Liver (tissue), 3 donors: Measurements from ENCODE around the gene STAT1.

ENCODE experiments used
- JUND ChIP-seq, 2 donors: IDR thresholded peaks; 2 replicates each; pipeline ENCODE4 v1.6.1; 2016; ENCODE audit warnings: antibody characterized with exemption in 2 of 2
- MAX ChIP-seq: IDR thresholded peaks from 2 replicates; pipeline ENCODE4 v1.6.1; 2016; ENCODE audit warnings: antibody characterized with exemption
- NR2F2 ChIP-seq: IDR thresholded peaks from 2 replicates; pipeline ENCODE4 v1.6.1; 2016; ENCODE audit warnings: antibody characterized with exemption
- RAD21 ChIP-seq, 2 donors: IDR thresholded peaks; 2 replicates each; pipeline ENCODE4 v1.6.1; 2016; ENCODE audit warnings: antibody characterized with exemption in 2 of 2, mild to moderate bottlenecking in 2 of 2
- SP1 ChIP-seq: IDR thresholded peaks from 2 replicates; pipeline ENCODE4 v1.6.1; 2018; ENCODE audit warnings: antibody characterized with exemption, mild to moderate bottlenecking
- TAF1 ChIP-seq: conservative IDR thresholded peaks from 2 replicates; pipeline ENCODE4 v1.6.1; 2016; ENCODE audit warnings: antibody characterized with exemption, mild to moderate bottlenecking
- ZBTB33 ChIP-seq: IDR thresholded peaks from 2 replicates; pipeline ENCODE4 v1.6.1; 2016; ENCODE audit warnings: antibody characterized with exemption
- TF ChIP-seq, protein P1 (sequence below): fragments of 150-350 bp; IDR thresholded peaks from 2 replicates; pipeline ENCODE4 v1.5.1; 2017; ENCODE audit warnings: improper control_type of control experiment, low read depth, low read length; ENCODE audit not compliant: missing input control
- TF ChIP-seq, protein P2 (sequence below): IDR thresholded peaks from 2 replicates; pipeline ENCODE4 v1.6.1; 2016; ENCODE audit warnings: antibody characterized with exemption, mild to moderate bottlenecking
- donor health status: healthy.
- donor health status: healthy.

DNA sequence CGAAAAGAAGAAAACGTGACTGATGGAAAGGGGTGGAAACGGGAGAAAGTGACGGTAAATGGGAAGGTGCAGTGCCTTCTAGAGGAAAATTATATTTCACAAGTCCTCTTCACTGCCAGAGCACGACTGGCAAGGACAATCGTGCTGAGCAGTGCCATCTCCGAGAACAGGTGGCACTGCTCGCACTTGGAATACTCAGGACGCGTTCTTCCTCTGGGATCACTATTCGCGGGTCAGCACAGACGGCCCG, 364 bp downstream of the STAT1 start:
- TF ChIP-seq, protein P1, sequence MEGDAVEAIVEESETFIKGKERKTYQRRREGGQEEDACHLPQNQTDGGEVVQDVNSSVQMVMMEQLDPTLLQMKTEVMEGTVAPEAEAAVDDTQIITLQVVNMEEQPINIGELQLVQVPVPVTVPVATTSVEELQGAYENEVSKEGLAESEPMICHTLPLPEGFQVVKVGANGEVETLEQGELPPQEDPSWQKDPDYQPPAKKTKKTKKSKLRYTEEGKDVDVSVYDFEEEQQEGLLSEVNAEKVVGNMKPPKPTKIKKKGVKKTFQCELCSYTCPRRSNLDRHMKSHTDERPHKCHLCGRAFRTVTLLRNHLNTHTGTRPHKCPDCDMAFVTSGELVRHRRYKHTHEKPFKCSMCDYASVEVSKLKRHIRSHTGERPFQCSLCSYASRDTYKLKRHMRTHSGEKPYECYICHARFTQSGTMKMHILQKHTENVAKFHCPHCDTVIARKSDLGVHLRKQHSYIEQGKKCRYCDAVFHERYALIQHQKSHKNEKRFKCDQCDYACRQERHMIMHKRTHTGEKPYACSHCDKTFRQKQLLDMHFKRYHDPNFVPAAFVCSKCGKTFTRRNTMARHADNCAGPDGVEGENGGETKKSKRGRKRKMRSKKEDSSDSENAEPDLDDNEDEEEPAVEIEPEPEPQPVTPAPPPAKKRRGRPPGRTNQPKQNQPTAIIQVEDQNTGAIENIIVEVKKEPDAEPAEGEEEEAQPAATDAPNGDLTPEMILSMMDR, result no peak
- TF ChIP-seq TAF1 (no peak), MAX (no peak), ZBTB33 (no peak), RAD21 (IDR thresholded peaks at IDR 0.05) (no peak), SP1 (no peak), NR2F2 (no peak), JUND (IDR thresholded peaks at IDR 0.05) (no peak)
- TF ChIP-seq, protein P2, sequence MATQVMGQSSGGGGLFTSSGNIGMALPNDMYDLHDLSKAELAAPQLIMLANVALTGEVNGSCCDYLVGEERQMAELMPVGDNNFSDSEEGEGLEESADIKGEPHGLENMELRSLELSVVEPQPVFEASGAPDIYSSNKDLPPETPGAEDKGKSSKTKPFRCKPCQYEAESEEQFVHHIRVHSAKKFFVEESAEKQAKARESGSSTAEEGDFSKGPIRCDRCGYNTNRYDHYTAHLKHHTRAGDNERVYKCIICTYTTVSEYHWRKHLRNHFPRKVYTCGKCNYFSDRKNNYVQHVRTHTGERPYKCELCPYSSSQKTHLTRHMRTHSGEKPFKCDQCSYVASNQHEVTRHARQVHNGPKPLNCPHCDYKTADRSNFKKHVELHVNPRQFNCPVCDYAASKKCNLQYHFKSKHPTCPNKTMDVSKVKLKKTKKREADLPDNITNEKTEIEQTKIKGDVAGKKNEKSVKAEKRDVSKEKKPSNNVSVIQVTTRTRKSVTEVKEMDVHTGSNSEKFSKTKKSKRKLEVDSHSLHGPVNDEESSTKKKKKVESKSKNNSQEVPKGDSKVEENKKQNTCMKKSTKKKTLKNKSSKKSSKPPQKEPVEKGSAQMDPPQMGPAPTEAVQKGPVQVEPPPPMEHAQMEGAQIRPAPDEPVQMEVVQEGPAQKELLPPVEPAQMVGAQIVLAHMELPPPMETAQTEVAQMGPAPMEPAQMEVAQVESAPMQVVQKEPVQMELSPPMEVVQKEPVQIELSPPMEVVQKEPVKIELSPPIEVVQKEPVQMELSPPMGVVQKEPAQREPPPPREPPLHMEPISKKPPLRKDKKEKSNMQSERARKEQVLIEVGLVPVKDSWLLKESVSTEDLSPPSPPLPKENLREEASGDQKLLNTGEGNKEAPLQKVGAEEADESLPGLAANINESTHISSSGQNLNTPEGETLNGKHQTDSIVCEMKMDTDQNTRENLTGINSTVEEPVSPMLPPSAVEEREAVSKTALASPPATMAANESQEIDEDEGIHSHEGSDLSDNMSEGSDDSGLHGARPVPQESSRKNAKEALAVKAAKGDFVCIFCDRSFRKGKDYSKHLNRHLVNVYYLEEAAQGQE, result no peak
